ENCODE measurements around the gene MAPKAPK3. TPM values are rescaled to one million over a fixed set of nuclear protein-coding genes. Genes with fewer than 3 reads are reported as not detected.
A peak's percentile ranks its signal among the peaks of the same experiment; 100 is the strongest.

The MAPKAPK3 gene
- total RNA-seq, 5 donors from 2014 or later (not counting 1 experiment from before 2014, with no cell fraction given), result 35.1 to 66.6 (median 53.0) TPM

GRCh38 chr3:50605901-50606326 lies 11.0 kb upstream of the MAPKAPK3 start:
- peaks cover 65 to 100% of the 10 kb centered on the region in 2 experiments for H3K4me1 ChIP-seq (ENCODE audit: control insufficient read depth in 1 of 2, extremely low read depth in 1 of 2, insufficient read depth in 2 of 2, low read length in 2 of 2)
- H3K9me3 ChIP-seq, result no peaks in the 10 kb centered on the region
- POLR2A ChIA-PET, result no interaction called here
- H3K36me3 ChIP-seq (ENCODE audit: control insufficient read depth in 2 of 2, extremely low read depth in 1 of 2, insufficient read depth in 1 of 2, low read length in 1 of 2), result peaks cover 3 to 80% of the 10 kb centered on the region in 2 donors
- Mint-ChIP-seq H3K4me1 (peaks cover 93 to 100% (median 95%) of the 10 kb centered on the region in 3 donors), H3K36me3 (peaks cover 70% of the 10 kb centered on the region), H3K4me3 (peak overlapping the region; percentile 80 to 96 (median 93)), H3K27me3 (no peaks in the 10 kb centered on the region), H3K9me3 (no peaks in the 10 kb centered on the region), H3K27ac (peak overlapping the region; percentile 99 to 100)
- CTCF ChIA-PET, result no interaction called here
- ATAC-seq (replicated peaks in 1 of 4) (no peak), DNase-seq (no peak)
- no peaks in the 10 kb centered on the region for H3K27me3 ChIP-seq (replicated peaks in 1 of 2; ENCODE audit: control insufficient read depth in 2 of 2, extremely low read depth in 1 of 2, insufficient read depth in 2 of 2, low read length in 1 of 2)
- 50% methylated on average over 4 of the region's 5 CpGs for WGBS (ENCODE audit: insufficient coverage)
- peak overlapping the region; percentile 58 to 93 for H3K4me3 ChIP-seq (ENCODE audit: control insufficient read depth in 1 of 2, extremely low read depth in 1 of 2, low read length in 1 of 2)
- peak overlapping the region; percentile 76 for H3K27ac ChIP-seq (ENCODE audit: low read length)

DNA sequence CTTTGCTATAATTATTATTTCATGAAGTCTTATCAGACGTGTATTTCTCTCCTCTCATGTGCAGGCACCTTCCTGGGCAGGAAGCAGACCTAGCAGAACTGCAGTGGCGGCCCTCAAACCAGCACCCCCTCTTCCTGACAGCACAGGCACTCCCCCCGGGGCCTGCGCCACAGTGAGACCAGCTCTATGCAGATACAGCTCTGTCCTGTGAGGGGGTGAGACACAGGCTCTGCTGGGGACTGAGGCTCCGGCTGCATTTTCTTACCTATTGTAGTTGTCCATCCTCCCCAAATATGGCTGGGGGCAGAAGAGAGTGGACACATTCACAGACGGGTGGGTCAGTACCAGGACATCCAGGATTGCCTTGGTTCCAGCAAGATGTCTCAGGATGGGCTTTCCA lies 10.4 kb upstream of the MAPKAPK3 start:
- Mint-ChIP-seq H3K4me1 (peaks cover 86 to 94% (median 89%) of the 10 kb centered on the region in 3 donors), H3K36me3 (peaks cover 72% of the 10 kb centered on the region), H3K9me3 (no peaks in the 10 kb centered on the region), H3K4me3 (peak overlapping the region; percentile 80 to 96 (median 93)), H3K27me3 (no peaks in the 10 kb centered on the region), H3K27ac (peak overlapping the region; percentile 99 to 100)
- CTCF ChIA-PET, result no interaction called here
- Histone ChIP-seq H3K27ac (ENCODE audit: low read length) (peak overlapping the region; percentile 76), H3K4me1 (ENCODE audit: control insufficient read depth in 1 of 2, extremely low read depth in 1 of 2, insufficient read depth in 2 of 2, low read length in 2 of 2) (peaks cover 58 to 97% of the 10 kb centered on the region in 2 experiments), H3K36me3 (ENCODE audit: control insufficient read depth in 2 of 2, extremely low read depth in 1 of 2, insufficient read depth in 1 of 2, low read length in 1 of 2) (peaks cover 3 to 80% of the 10 kb centered on the region in 2 donors), H3K9me3 (no peaks in the 10 kb centered on the region), H3K27me3 (replicated peaks in 1 of 2; ENCODE audit: control insufficient read depth in 2 of 2, extremely low read depth in 1 of 2, insufficient read depth in 2 of 2, low read length in 1 of 2) (no peaks in the 10 kb centered on the region), H3K4me3 (ENCODE audit: control insufficient read depth in 1 of 2, extremely low read depth in 1 of 2, low read length in 1 of 2) (peak overlapping the region; percentile 65 to 93)
- ATAC-seq (replicated peaks in 1 of 4) (peak; percentile 18 to 42 (median 38)), DNase-seq (peak in 24 of 35 experiments; percentile 33 to 72 (median 46))
- POLR2A ChIA-PET, result no interaction called here
- 20% methylated on average over 1 of the region's 6 CpGs for WGBS (ENCODE audit: insufficient coverage)

GRCh38 chr3:50607271-50608091 lies 9.5 kb upstream of the MAPKAPK3 start:
- Histone ChIP-seq H3K27ac (ENCODE audit: low read length) (peak overlapping the region; percentile 58), H3K27me3 (replicated peaks in 1 of 2; ENCODE audit: control insufficient read depth in 2 of 2, extremely low read depth in 1 of 2, insufficient read depth in 2 of 2, low read length in 1 of 2) (no peaks in the 10 kb centered on the region), H3K4me1 (ENCODE audit: control insufficient read depth in 1 of 2, extremely low read depth in 1 of 2, insufficient read depth in 2 of 2, low read length in 2 of 2) (peaks cover 54 to 96% of the 10 kb centered on the region in 2 experiments), H3K36me3 (ENCODE audit: control insufficient read depth in 2 of 2, extremely low read depth in 1 of 2, insufficient read depth in 1 of 2, low read length in 1 of 2) (peaks cover 3 to 80% of the 10 kb centered on the region in 2 donors), H3K4me3 (ENCODE audit: control insufficient read depth in 1 of 2, extremely low read depth in 1 of 2, low read length in 1 of 2) (peak overlapping the region; percentile 65 to 93), H3K9me3 (no peaks in the 10 kb centered on the region)
- WGBS (ENCODE audit: insufficient coverage), result 41% methylated on average over 28 of the region's 29 CpGs
- ChIA-PET CTCF (interaction anchor here (0.8 to 3.5 kb wide), 2 partner anchors 16 to 35 kb away, joined by 3 to 13 read pairs; no protein-coding TSS in a partner anchor), POLR2A (interaction anchor here in 1 of 2 donors (1.0 kb wide), 1 partner anchor 14 kb away, joined by 3 read pairs; no protein-coding TSS in a partner anchor)
- Mint-ChIP-seq H3K27me3 (no peaks in the 10 kb centered on the region), H3K4me3 (peak overlapping the region; percentile 80 to 96 (median 93)), H3K9me3 (no peaks in the 10 kb centered on the region), H3K36me3 (peaks cover 75% of the 10 kb centered on the region), H3K4me1 (peaks cover 84 to 91% (median 87%) of the 10 kb centered on the region in 3 donors), H3K27ac (peak overlapping the region; percentile 99 to 100)
- DNase-seq (no peak), ATAC-seq (replicated peaks in 1 of 4) (no peak)

DNA sequence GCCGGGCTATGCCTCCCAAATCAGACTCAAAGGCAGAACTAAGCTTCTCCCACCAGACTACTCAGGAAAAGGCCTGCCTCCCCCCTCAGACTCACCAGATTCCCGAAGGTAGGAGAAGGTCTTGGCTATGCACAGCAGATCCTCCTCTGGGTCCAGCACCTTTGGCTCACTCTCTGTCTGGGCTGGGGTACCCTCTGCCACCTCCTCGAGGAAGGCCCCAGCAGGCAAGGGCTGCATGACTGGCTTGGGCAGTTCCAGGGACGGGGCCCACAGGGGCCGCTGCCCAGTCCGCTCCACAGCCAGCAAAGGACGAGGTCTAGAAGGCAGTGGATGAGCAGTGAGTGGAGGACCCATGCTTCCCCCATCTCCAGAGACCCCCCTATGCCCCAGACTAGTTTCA lies 8.7 kb upstream of the MAPKAPK3 start:
- DNase-seq (no peak), ATAC-seq (replicated peaks in 1 of 4) (no peak)
- Histone ChIP-seq H3K27ac (ENCODE audit: low read length) (peak overlapping the region; percentile 58), H3K4me3 (ENCODE audit: control insufficient read depth in 1 of 2, extremely low read depth in 1 of 2, low read length in 1 of 2) (peak overlapping the region; percentile 65 to 93), H3K4me1 (ENCODE audit: control insufficient read depth in 1 of 2, extremely low read depth in 1 of 2, insufficient read depth in 2 of 2, low read length in 2 of 2) (peaks cover 54 to 96% of the 10 kb centered on the region in 2 experiments), H3K36me3 (ENCODE audit: control insufficient read depth in 2 of 2, extremely low read depth in 1 of 2, insufficient read depth in 1 of 2, low read length in 1 of 2) (peaks cover 3 to 73% of the 10 kb centered on the region in 2 donors), H3K27me3 (replicated peaks in 1 of 2; ENCODE audit: control insufficient read depth in 2 of 2, extremely low read depth in 1 of 2, insufficient read depth in 2 of 2, low read length in 1 of 2) (no peaks in the 10 kb centered on the region), H3K9me3 (no peaks in the 10 kb centered on the region)
- peaks cover 75% of the 10 kb centered on the region for H3K36me3 Mint-ChIP-seq
- H3K4me3 Mint-ChIP-seq, result peak overlapping the region; percentile 80 to 96 (median 93)
- CTCF ChIA-PET, result interaction anchor here (0.8 to 3.5 kb wide), 4 partner anchors 17 to 36 kb away, joined by 3 to 17 read pairs (median 13); no protein-coding TSS in a partner anchor
- peak overlapping the region; percentile 99 to 100 for H3K27ac Mint-ChIP-seq
- 21% methylated on average over 3 of the region's 7 CpGs for WGBS (ENCODE audit: insufficient coverage)
- no peaks in the 10 kb centered on the region for H3K27me3 Mint-ChIP-seq
- H3K9me3 Mint-ChIP-seq, result no peaks in the 10 kb centered on the region
- POLR2A ChIA-PET, result interaction anchor here in 1 of 2 donors (0.7 to 1.0 kb wide), 2 partner anchors 13 to 1789 kb away, joined by 3 to 8 read pairs; no protein-coding TSS in a partner anchor
- H3K4me1 Mint-ChIP-seq, result peaks cover 83 to 88% (median 84%) of the 10 kb centered on the region in 3 donors

GRCh38 chr3:50609071-50609762 lies 7.7 kb upstream of the MAPKAPK3 start:
- peak overlapping the region; percentile 82 to 93 for H3K4me3 ChIP-seq (ENCODE audit: control insufficient read depth in 1 of 2, extremely low read depth in 1 of 2, low read length in 1 of 2)
- CTCF ChIA-PET, result interaction anchor here (0.6 to 7.8 kb wide), 8 partner anchors 8 to 277 kb away, joined by 3 to 96 read pairs (median 10); partner anchors contain the start of genes C3orf18 (in 2 of the 2) and HEMK1 (in 1 of the 2)
- H3K36me3 Mint-ChIP-seq, result peaks cover 66% of the 10 kb centered on the region
- H3K36me3 ChIP-seq (ENCODE audit: control insufficient read depth in 2 of 2, extremely low read depth in 1 of 2, insufficient read depth in 1 of 2, low read length in 1 of 2), result peaks cover 3 to 63% of the 10 kb centered on the region in 2 donors
- peak overlapping the region; percentile 80 to 96 (median 93) for H3K4me3 Mint-ChIP-seq
- DNase-seq (no peak), ATAC-seq (replicated peaks in 1 of 4) (no peak)
- peaks cover 82 to 86% (median 84%) of the 10 kb centered on the region in 3 donors for H3K4me1 Mint-ChIP-seq
- 0% methylated on average over 1 of the region's 5 CpGs for WGBS (ENCODE audit: insufficient coverage)
- peak overlapping the region; percentile 58 for H3K27ac ChIP-seq (ENCODE audit: low read length)
- H3K27me3 Mint-ChIP-seq, result no peaks in the 10 kb centered on the region
- POLR2A ChIA-PET, result interaction anchor here (0.7 to 1.7 kb wide), 4 partner anchors 16 to 1788 kb away, joined by 4 to 8 read pairs (median 5); no protein-coding TSS in a partner anchor
- H3K27me3 ChIP-seq (replicated peaks in 1 of 2; ENCODE audit: control insufficient read depth in 2 of 2, extremely low read depth in 1 of 2, insufficient read depth in 2 of 2, low read length in 1 of 2), result no peaks in the 10 kb centered on the region
- peaks cover 58 to 96% of the 10 kb centered on the region in 2 experiments for H3K4me1 ChIP-seq (ENCODE audit: control insufficient read depth in 1 of 2, extremely low read depth in 1 of 2, insufficient read depth in 2 of 2, low read length in 2 of 2)
- peak overlapping the region; percentile 99 to 100 for H3K27ac Mint-ChIP-seq
- H3K9me3 ChIP-seq, result no peaks in the 10 kb centered on the region
- H3K9me3 Mint-ChIP-seq, result no peaks in the 10 kb centered on the region
